HG03460 (cell line): ENCODE measurements around the gene PLEKHJ1.

Experiments used
- ATAC-seq: cut with Tn5 transposase; IDR thresholded peaks from one replicate; pipeline ENCODE4 v1.9.1; 2021; ENCODE audit not compliant: unreplicated experiment

The PLEKHJ1 gene

DNA sequence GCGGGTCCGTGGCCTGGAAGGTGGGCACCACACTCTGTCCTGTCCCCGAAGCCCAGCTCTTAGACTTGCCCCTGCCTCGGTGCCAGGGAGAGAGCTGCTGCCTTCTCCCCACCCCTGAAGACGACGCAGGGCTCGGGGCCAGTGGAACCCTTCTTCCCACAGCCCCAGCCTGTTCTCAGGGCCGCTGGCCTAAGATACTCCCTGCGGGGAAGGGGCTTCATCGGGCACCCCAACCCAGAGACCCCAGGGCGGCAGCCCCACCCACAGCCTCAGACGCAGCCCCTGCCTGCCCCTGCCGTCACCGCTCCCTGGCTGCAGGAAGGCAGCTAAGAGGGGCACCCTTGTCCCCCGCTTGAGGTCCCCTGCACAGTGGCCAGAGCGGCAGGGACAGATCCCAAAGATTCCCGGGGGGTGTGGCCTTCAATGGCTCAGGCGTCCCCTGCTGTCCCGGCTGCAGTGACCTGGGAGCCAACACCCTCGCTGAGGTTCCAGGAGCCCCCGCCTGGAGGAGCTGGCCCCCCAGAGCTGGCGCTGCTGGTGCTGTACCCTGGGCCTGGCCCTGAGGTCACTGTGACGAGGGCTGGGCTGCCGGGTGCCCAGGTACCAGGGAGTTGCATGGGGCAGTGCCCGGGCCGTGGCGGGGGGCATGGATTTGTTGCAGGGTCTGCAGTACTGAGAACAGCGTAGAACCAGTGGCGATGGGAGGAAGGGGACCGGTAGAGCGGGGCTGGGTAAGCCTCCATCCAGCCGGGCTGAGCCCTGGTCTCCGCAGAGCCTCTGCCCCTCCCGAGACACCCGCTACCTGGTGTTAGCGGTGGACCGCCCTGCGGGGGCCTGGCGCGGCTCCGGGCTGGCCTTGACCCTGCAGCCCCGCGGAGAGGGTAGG is 14.0 kb upstream of the PLEKHJ1 start:
- ATAC-seq, result no peak

DNA sequence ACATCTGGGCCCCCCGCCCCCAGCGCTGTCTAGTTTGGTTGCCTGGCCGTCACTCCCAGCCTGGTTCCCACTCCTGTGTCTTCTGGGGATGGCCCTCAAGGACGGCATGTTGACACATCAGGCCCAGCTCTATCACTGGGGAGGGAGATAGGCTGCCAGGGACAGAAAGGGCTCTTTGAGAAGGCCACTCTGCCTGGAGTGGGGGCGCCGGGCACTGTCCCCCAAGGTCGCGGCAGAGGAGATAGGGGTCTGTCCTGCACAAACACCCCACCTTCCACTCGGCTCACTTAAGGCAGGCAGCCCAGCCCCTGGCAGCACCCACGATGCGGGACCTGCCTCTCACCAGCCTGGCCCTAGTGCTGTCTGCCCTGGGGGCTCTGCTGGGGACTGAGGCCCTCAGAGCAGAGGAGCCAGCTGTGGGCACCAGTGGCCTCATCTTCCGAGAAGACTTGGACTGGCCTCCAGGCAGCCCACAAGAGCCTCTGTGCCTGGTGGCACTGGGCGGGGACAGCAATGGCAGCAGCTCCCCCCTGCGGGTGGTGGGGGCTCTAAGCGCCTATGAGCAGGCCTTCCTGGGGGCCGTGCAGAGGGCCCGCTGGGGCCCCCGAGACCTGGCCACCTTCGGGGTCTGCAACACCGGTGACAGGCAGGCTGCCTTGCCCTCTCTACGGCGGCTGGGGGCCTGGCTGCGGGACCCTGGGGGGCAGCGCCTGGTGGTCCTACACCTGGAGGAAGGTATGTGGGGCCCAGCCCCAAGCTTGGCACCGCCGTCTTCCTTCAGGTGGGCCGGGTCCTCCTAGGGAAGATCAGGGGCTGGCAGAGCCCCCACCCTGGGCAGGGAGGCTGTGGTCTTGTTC is 13.1 kb upstream of the PLEKHJ1 start, which contains the start of gene AMH:
Gene AMH, plus strand, starts transcription at position 314 of the 857 bp plus-strand sequence. Its CDS starts 10 bp downstream, at position 324.
- no peak for ATAC-seq

DNA sequence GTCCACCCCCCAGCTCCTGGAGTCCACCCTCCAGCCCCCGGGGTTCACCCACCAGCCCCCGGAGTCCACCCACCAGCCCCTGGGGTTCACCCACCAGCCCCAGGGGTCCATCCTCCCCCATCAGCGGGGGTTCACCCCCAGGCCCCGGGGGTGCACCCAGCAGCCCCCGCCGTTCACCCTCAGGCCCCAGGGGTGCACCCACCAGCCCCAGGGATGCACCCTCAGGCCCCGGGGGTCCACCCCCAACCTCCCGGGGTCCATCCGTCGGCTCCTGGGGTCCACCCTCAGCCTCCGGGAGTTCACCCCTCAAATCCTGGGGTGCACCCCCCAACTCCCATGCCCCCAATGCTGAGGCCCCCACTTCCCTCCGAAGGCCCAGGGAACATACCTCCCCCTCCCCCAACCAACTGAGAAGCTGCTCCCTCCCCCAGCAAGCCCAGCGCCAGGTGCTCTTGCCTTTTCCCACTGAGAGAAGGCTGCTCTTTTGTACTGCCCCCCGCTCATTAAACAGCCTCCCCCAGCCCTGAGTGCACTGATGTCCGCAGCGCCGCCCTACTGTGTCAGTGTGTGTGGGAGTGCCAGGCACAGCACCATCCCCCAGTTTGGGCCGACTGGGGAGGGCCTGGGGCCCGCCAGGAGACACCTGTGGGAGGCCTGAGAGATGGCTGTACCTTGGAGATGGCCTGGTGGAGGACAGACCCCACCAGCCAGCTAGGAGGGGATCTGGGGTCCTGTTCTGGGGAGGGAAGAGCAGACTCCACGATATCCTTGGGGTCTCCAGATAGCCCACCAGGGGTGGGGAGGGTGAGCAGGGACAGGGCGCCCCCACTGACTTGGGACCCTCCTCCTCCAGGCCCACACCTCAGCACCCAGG is 12.2 kb upstream of the PLEKHJ1 start:
- ATAC-seq, result no peak

- no peak for ATAC-seq
Observed at GRCh38 chr19:2247433-2248101, 11.4 kb upstream of the PLEKHJ1 start.

GRCh38 chr19:2246801-2247361 is 10.8 kb upstream of the PLEKHJ1 start:
- ATAC-seq, result no peak

DNA sequence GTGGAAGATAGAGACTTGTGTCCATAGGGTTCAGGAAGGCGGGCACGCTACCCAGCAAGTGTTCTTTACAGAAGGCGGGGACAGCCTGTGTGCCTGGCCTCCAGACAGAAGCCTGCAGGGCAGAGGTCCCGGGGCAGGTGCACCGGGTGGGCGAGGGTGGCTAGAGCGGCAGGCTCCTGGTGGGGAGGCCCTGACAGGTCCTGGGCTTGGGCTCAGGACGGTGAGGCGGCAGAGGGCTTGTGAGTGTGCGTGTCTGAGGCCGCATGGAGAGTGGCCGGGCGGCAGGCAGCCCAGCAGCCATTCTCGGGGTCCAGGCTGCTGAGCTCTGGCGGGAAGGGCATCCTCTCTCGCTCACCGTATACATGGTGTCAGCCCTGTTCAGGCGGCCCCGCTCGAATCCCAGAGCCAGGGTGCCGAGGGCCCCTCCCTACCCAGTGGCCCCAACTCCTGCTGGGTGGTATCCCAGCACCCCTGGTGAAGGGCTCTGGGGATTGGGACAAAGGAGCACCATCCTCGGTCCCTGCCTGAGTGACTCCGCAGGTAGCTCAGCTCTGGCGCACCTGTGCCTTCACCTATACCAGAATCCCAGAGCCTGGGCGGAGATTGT is 10.0 kb upstream of the PLEKHJ1 start:
- no peak for ATAC-seq

GRCh38 chr19:2245273-2245672 is 9.1 kb upstream of the PLEKHJ1 start:
- no peak for ATAC-seq

- no peak for ATAC-seq
Observed at GRCh38 chr19:2244486-2244885, 8.4 kb upstream of the PLEKHJ1 start.

GRCh38 chr19:2244125-2244411 is 7.9 kb upstream of the PLEKHJ1 start:
- ATAC-seq, result no peak

DNA sequence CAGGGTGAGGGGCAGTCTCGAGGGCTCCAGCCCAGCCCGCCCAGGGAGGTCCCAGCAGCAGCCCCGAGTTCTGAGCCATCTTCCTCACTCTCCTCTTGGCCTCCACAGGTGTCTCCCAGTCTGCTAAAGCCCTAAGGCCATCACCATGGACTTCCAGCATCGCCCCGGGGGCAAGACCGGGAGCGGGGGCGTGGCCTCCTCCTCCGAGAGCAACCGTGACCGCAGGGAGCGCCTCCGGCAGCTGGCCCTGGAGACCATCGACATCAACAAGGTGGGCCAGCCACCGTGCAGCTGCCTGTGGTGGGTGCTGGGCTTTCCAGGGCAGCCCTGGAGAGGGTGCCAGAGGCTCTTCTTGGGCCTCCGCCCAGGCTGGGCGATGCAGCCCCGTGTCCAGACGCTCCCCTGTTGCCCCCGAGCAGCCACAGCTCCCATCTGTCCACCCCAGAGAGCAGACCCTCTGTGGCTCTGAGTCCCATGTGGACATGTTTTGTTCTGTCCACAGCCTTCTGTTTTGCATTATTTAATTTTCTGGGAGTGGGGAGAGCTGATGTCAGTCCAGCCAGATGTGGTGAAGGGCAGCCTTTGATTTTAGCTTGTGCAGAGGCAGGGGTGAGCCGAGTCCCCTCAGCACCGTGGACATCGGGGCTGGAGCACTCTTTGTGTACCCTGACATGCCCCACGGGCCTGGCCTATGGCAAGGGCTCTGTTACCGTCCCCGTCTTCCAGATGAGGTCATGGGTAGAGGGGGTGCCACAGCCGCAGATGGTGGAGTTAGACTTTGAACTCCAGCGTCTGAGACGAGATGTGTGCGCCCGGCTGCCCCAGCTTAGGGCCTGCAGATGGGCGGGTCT is 7.4 kb upstream of the PLEKHJ1 start:
- ATAC-seq, result no peak

GRCh38 chr19:2242816-2243215 is 6.7 kb upstream of the PLEKHJ1 start:
- no peak for ATAC-seq

- ATAC-seq, result no peak
Observed at GRCh38 chr19:2242092-2242537, 6.0 kb upstream of the PLEKHJ1 start.

GRCh38 chr19:2240881-2241760 is 5.0 kb upstream of the PLEKHJ1 start:
- no peak for ATAC-seq

DNA sequence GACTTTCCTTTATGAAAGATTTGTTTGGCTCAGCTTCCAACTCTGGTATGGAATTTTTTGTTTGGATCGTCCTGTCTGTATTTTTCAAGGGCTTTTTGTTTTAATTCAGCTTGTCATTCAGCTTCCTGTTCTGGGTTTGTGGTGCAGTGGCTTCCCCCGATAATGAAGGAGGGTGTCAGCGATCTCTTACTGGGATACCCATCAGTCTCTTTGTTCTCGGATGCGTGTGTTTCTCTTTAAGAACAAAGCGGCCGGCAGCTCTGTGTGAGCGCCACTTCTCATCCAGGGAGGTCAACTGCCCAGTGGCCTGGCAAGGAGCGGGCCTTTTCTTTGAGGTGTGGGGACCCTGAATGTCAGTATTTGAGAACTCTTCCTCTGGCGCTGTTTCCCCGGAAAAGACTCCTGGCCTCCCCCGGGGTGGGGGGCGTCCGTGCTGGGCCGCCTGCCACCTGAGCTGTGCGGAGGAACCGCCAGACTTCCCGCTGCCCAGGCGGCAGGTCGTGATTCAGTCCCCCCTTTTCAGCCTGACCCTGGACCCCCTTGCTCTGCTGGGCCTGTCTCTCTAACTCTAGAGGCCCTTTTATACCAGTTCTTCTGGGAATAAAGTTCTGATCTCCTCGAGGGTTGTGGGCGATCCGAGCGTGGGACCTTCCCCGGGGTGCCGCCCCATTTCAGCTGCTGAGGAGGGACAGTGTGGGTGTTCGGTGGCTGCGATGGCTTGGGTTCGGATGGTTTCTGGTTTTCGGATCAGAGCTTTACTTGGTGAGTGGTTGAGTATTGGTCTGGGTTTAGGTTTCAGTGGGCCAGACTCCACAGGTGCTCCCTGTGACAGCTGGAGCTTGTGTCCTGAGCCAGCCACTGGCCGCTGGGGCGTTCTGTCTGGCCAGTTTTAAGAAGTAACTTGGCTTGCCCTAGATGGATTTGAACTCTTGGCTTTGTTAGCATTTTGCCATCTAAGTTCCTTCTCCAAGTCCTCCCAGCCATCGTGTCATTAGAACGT is 3.9 kb upstream of the PLEKHJ1 start:
- ATAC-seq, result no peak

DNA sequence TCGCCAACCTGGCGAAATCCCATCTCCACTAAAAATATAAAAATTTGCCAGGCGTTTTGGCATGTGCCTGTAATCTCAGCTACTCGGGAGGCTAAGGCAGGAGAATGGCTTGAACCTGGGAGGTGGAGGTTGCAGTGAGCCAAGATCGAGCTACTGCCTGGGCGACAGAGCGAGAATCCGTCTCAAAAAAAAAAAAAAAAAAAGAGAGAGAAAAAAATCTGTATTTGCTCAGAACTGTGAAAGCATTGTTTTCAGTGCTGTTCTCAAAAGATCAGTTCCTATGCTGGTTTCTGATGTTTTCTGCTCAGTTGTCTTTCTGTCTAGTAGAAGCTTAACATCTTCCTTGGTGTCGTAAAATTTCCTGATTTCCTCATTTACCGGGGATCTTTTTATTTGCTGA is 3.0 kb upstream of the PLEKHJ1 start:
- no peak for ATAC-seq

DNA sequence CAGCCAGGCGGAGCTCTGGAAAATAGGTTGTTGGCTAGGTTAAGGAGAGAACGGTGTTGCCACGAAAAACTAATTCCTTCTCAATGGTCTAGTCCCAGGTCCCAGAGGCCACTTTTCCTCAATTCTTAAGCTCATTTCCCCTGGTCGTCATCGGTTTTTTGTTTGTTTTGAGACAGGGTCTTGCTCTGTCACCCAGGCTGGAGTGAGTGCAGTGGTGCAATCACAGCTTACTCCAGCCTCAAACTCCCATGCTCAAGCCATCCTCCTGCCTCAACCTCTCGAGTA is 1.7 kb upstream of the PLEKHJ1 start:
- no peak for ATAC-seq
